Skeletal muscle tissue (tissue), 4 donors: ENCODE measurements around the gene CCNB1. TPM values are rescaled to one million over a fixed set of nuclear protein-coding genes. Genes with fewer than 3 reads are reported as not detected.
A peak's percentile ranks its signal among the peaks of the same experiment; 100 is the strongest.
"Not testable (repeated sequence)": the region's sequence is repeated elsewhere in the genome, so short reads cannot be mapped to it uniquely, and the experiment has no call there.

Source experiments
- H3K27ac ChIP-seq: one replicate; pipeline ENCODE4 v1.7.0; 2013; ENCODE audit warnings: mild to moderate bottlenecking, low read depth, low read length, inconsistent platforms
- H3K27me3 ChIP-seq, 3 donors: one replicate each; pipeline ENCODE4 v1.7.0; 2013; ENCODE audit warnings: low read length in 3 of 3; ENCODE audit not compliant: control insufficient read depth in 3 of 3, insufficient read depth in 3 of 3
- H3K36me3 ChIP-seq, 3 donors: one replicate each; pipeline ENCODE4 v1.7.0; 2013; ENCODE audit warnings: low read length in 3 of 3; ENCODE audit not compliant: control insufficient read depth in 3 of 3, insufficient read depth in 3 of 3
- H3K4me1 ChIP-seq, 3 donors: one replicate each; pipeline ENCODE4 v1.7.0; 2013; ENCODE audit warnings: low read length in 3 of 3, mild to moderate bottlenecking in 3 of 3; ENCODE audit not compliant: control insufficient read depth in 3 of 3, insufficient read depth in 3 of 3
- H3K4me3 ChIP-seq, 3 donors: one replicate each; pipeline ENCODE4 v1.7.0; 2013; ENCODE audit warnings: low read length in 3 of 3
- H3K9ac ChIP-seq, 3 donors: one replicate each; pipeline ENCODE4 v1.7.0; 2013; ENCODE audit warnings: low read length in 3 of 3, mild to moderate bottlenecking in 3 of 3, moderate library complexity in 2 of 3, low read depth in 1 of 3
- H3K9me3 ChIP-seq, 3 donors: one replicate each; pipeline ENCODE4 v1.7.0; 2013; ENCODE audit warnings: low read length in 3 of 3; ENCODE audit not compliant: control insufficient read depth in 3 of 3
- total RNA-seq: library from RNA; depleted of rRNA; stranded (reverse); fragments of >200 nt; gene quantifications from one replicate; pipeline ENCODE4 v1.2.3, GENCODE V29; 2014
- donor health status: Osteomylitis.

CCNB1 gene
- total RNA-seq = 34.4 TPM

DNA sequence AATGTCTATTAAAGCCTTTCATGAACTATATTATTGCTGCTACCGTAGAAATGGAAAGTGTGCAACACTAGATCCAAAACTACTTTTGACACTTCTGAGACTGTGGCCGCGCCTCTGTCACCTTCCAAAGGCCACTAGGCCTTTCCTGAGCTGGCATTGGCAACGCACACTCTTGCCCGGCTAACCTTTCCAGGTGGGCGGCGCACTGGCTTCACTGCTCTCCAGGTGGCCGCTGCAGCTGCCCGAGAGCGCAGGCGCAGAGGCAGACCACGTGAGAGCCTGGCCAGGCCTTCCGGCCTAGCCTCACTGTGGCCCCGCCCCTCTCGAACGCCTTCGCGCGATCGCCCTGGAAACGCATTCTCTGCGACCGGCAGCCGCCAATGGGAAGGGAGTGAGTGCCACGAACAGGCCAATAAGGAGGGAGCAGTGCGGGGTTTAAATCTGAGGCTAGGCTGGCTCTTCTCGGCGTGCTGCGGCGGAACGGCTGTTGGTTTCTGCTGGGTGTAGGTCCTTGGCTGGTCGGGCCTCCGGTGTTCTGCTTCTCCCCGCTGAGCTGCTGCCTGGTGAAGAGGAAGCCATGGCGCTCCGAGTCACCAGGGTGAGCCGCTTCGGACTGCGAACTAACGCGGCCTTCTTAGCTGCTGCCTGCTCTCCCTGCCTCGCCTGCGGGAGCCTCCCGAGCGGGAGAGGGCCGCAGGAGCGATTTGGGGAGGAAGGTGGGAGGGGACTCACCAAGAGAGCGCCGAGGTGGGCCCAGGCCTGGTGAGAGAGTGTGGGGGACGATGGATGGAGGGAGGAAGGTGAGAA lies at the start of gene CCNB1:
CCNB1 (plus strand) TSS at position 465 of the 807 bp plus-strand sequence; CDS start at position 578, 113 bp downstream.
- Histone ChIP-seq H3K4me3 (peak within 1 kb of the TSS; percentile 80 to 90 (median 86)), H3K27me3 (no peaks in the 10 kb centered on the region), H3K9ac (peak within 1 kb of the TSS; percentile 71 to 76 (median 75)), H3K36me3 (no peaks in the 10 kb centered on the region), H3K9me3 (no peaks in the 10 kb centered on the region), H3K27ac (peak within 1 kb of the TSS; percentile 30), H3K4me1 (peaks cover 7 to 14% (median 10%) of the 10 kb centered on the region in 3 donors)

DNA sequence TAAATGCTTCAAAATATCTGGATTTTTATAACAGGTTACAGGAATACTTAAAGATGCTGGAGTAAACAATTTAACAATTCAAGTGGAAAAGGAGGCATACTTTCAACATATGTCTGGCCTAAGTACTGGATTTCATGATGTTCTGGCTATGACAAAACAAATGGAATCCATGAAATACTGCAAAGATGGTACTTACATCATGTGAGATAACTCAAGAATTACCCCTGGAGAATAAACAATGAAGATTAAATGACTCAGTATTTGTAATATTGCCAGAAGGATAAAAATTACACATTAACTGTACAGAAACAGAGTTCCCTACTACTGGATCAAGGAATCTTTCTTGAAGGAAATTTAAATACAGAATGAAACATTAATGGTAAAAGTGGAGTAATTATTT lies 37.5 kb upstream of the CCNB1 start:
- Histone ChIP-seq H3K4me1 (no peaks in the 10 kb centered on the region), H3K36me3 (peaks cover 3 to 41% (median 18%) of the 10 kb centered on the region in 3 donors), H3K9me3 (no peaks in the 10 kb centered on the region), H3K9ac (no peak overlapping the region), H3K4me3 (no peak overlapping the region), H3K27me3 (no peaks in the 10 kb centered on the region), H3K27ac (no peak overlapping the region)

DNA sequence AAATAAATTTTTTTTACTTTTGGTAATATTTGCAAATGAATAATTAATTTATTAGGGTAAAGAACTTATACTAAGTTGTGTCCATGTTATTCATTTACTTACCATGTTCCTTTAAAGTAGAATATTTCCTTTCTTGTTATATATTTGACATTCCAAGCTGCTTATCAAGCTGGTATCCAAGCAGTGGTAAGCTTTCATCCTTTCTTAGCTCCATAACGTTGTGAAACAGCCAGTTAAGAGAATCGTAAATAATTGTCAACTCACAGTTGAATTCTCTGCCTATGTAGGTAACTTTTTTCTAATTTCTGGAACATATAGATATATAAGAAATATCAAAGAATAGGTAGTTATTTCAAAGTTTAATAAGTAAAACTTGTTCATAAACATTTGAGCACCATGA lies 36.7 kb upstream of the CCNB1 start:
- no peaks in the 10 kb centered on the region for H3K9me3 ChIP-seq
- no peak overlapping the region for H3K9ac ChIP-seq
- no peak overlapping the region for H3K4me3 ChIP-seq
- no peaks in the 10 kb centered on the region for H3K4me1 ChIP-seq
- H3K36me3 ChIP-seq = peaks cover 3 to 33% (median 13%) of the 10 kb centered on the region in 3 donors
- H3K27me3 ChIP-seq = no peaks in the 10 kb centered on the region
- H3K27ac ChIP-seq = no peak overlapping the region

DNA sequence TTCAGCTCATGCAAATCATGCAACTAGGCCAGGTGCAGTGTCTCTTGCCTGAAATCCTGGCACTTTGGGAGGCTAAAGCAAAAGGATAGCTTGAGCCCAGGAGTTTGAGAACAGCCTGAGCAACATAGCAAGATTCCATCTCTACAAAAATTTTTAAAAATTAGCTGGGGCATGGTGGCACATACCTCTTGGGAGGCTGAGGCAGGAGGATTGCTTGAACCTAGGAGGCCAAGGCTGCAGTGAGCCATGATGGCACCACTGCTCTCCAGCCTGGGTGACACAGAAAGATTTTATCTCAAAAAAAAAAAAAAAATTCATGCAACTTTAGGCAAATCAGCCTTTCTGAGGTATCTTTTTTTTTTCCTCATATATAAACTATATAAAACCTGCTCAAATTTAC lies 35.6 kb upstream of the CCNB1 start:
- Histone ChIP-seq H3K9me3 (no peaks in the 10 kb centered on the region), H3K36me3 (peaks cover 3 to 31% (median 13%) of the 10 kb centered on the region in 3 donors), H3K9ac (no peak overlapping the region), H3K4me1 (no peaks in the 10 kb centered on the region), H3K27me3 (no peaks in the 10 kb centered on the region), H3K4me3 (no peak overlapping the region), H3K27ac (no peak overlapping the region)

DNA sequence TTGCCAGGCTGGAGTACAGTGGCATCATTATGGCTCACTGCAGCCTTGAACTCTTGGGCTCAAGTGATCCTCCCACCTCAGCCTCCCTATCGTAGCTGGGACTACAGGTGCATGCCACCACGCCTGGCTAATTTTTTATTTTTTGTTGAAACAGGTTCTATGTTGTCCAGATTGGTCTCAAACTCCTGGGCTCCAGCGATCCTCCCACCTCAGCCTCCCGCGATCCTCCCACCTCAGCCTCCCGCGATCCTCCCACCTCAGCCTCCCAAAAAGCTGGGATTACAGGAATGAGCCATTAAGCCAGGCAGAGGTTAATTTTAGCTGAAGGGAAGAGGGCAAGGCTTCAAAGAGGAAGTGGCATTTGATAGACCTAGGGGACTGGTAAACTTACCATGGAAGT lies 32.8 kb upstream of the CCNB1 start:
- Histone ChIP-seq H3K4me1 (no peaks in the 10 kb centered on the region), H3K4me3 (no peak overlapping the region), H3K27me3 (no peaks in the 10 kb centered on the region), H3K27ac (no peak overlapping the region), H3K36me3 (peaks cover 0 to 14% (median 9%) of the 10 kb centered on the region in 3 donors), H3K9me3 (no peaks in the 10 kb centered on the region), H3K9ac (no peak overlapping the region)

DNA sequence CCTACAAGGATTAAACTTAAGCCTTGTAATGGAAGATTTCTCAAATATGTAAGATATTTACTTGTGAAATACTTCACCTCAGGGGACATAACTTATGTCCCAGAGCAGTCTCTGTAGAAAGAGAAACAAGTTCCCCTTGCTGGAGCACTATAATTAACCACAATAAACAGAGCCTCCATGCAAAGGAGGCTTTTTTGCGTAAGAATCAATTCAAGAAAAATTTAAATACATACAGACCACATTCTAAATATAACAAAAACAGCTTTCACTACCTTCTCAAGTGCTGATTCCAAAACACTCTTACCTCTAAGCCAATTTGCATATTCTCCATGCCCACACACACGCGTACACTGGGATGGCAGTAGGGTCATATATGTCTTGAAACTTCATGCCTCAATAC lies 30.7 kb upstream of the CCNB1 start:
- Histone ChIP-seq H3K27ac (no peak overlapping the region), H3K9me3 (peaks cover 0 to 4% (median 4%) of the 10 kb centered on the region in 3 donors), H3K4me1 (no peaks in the 10 kb centered on the region), H3K4me3 (no peak overlapping the region), H3K27me3 (no peaks in the 10 kb centered on the region), H3K36me3 (peaks cover 0 to 9% (median 2%) of the 10 kb centered on the region in 3 donors), H3K9ac (no peak overlapping the region)

DNA sequence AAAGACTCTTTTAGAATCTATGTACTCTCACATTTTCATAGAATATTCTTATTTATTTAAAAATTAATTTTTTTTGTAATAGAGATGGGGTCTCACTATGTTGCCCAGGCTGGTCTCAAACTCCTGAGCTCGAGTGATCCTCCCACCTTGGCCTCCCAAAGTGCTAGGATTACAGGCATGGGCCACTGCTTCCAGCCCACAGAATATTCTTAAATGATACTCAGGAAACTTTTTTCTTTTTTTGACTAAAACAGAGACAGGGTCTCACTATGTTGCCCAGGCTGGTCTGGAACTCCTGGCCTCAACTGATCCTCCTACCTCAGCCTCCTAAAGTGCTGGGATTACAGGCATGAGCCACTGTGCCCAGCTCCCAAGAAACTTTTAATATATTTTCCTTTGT lies 29.7 kb upstream of the CCNB1 start:
- H3K4me1 ChIP-seq, H3K27me3 ChIP-seq, H3K4me3 ChIP-seq, H3K27ac ChIP-seq, H3K9me3 ChIP-seq, H3K9ac ChIP-seq, H3K36me3 ChIP-seq: not testable (repeated sequence)

DNA sequence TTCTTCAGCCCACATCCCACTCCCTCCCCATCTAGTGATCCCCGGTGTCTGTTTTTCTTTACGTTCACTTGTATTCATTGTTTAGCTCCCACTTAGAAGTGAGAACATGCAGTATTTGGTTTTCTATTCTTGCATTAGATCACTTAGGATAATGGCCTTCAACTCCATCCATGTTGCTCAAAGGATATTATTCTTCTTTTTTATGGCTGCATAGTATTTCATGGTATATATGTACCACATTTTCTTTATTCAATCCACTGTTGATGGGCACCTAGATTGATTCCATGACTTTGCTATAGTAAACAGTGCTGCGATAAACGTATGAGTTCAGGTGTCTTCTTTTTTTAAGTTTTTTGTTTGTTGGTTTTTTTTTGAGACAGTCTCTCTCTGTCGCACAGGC lies 29.1 kb upstream of the CCNB1 start:
- Histone ChIP-seq H3K27ac (no peak overlapping the region), H3K36me3 (peaks cover 0 to 4% (median 0%) of the 10 kb centered on the region in 3 donors), H3K9me3 (peaks cover 0 to 4% (median 4%) of the 10 kb centered on the region in 3 donors), H3K4me1 (no peaks in the 10 kb centered on the region), H3K27me3 (no peaks in the 10 kb centered on the region), H3K4me3 (no peak overlapping the region), H3K9ac (no peak overlapping the region)

DNA sequence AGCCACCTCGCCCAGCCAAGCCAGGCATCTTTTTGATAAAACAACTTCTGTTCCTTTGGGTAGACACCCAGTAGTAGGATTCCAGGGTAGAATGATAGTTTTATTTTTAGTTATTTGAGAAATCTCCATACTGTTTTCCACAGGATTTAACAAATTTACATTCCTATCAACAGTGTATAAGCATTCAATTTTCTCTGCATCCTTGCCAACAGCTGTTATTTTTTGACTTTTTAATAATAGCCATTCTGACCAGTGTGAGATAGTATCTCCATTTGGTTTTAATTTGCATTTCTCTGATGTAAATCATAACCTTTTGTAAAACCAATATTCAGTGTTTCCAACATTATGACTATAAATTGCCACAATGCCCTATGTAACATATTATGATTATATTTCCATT lies 28.2 kb upstream of the CCNB1 start:
- no peaks in the 10 kb centered on the region for H3K4me1 ChIP-seq
- peaks cover 0 to 4% (median 4%) of the 10 kb centered on the region in 3 donors for H3K9me3 ChIP-seq
- no peak overlapping the region for H3K4me3 ChIP-seq
- no peak overlapping the region for H3K27ac ChIP-seq
- H3K9ac ChIP-seq = no peak overlapping the region
- peaks cover 0 to under 1% (median 0%) of the 10 kb centered on the region in 3 donors for H3K36me3 ChIP-seq
- no peaks in the 10 kb centered on the region for H3K27me3 ChIP-seq

DNA sequence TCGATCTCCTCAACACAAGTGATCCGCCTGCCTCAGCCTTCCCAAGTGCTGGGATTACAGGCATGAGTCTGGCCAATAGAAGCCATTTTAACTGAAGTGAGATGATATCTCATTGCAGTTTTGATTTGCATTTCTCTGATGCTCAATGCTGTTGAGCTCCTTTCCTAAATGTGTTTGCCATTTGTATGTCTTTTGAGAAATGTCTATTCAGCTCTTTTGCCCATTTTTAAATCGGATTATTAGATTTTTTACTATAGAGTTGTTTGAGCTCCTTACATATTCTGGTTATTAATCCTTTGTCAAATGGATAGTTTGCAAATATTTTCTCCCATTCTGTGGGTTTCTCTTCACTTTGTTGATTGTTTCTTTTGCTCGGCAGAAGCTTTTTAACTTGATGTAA lies 26.7 kb upstream of the CCNB1 start:
- not testable (repeated sequence) for H3K27ac ChIP-seq, H3K9me3 ChIP-seq, H3K4me1 ChIP-seq

More for the DNA sequence above, 26.7 kb upstream of the CCNB1 start:
- H3K27me3 ChIP-seq, H3K9ac ChIP-seq, H3K4me3 ChIP-seq, H3K36me3 ChIP-seq: not testable (repeated sequence)
